ENCODE data around the gene MAP3K10.

MAP3K10 gene

DNA sequence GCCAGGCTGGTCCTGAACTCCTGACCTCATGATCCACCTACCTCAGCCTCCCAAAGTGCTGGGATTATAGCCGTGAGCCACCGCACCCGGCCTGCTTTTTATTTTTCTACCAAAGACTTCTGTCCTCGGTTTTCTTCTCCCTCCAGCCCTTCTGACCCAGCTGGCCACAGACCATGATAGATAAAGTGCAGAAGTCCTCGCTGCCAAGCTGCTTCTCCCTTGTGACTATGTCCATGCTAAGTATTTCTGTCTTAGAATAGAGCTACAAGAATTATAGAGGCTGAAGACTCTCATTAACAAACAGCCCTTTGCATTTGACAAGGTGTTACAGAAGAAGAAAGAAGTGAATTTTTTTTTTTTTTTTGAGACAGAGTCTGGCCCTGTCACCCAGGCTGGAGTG lies 15.4 kb upstream of the MAP3K10 start:
- DNase-seq: no peak

DNA sequence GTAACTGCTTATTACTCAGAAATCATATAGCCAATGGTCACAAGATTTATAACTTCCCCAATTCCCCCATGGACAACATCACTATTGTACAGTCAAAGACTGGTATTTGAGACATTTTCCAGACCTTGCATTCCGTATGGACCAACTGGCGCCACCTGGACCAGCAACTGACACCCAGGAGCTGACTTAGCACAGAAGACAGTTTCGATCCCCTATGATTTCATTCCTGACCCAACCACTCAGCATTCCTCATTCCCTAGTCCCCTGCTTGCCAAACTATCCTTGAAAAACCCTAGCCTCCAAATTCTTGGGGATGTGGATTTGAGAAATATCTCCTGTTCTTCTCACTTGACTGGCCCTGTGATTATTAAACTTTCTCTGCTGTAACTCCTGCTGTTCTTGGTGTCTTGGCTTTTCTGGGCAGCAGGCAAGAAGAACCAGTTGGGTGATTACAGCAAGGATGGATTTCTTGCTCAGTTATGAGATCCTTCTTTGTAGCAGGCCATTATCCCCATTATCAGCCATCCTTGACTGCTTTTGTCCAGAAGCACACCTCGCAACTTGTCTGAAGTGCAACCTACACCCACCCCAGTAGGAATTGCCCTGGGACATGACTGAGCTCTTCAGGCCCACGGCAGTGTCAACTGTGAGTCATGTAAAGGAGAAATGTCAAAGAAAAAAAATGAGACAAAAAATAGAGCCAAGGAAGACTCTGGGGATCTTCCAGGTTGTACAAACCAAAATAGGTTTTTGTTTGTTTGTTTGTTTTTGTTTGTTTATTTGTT lies 13.7 kb upstream of the MAP3K10 start:
- no peak for DNase-seq

DNA sequence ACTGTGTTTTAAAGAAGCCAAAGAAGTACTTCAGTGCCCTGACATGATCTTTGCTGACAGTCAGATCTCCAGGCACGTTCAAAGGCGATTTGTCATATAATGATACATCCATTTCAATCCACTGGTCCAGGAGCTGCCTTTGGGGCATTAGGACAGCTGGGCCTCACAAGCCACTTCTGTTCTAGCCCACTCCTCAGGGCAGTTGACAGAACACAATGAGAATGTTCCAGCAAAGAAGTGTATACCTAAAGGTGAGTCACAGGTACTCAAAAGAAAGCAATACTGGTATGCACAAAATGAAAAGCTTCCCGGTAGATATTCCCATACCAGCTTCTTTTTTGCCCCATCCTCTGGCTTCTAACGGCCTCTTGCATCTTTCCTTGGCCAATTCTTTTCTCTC lies 12.5 kb upstream of the MAP3K10 start:
- no peak for DNase-seq

- DNase-seq: no peak
These were observed 7.0 kb upstream of the MAP3K10 start for GRCh38 chr19:40184273-40184672.

DNA sequence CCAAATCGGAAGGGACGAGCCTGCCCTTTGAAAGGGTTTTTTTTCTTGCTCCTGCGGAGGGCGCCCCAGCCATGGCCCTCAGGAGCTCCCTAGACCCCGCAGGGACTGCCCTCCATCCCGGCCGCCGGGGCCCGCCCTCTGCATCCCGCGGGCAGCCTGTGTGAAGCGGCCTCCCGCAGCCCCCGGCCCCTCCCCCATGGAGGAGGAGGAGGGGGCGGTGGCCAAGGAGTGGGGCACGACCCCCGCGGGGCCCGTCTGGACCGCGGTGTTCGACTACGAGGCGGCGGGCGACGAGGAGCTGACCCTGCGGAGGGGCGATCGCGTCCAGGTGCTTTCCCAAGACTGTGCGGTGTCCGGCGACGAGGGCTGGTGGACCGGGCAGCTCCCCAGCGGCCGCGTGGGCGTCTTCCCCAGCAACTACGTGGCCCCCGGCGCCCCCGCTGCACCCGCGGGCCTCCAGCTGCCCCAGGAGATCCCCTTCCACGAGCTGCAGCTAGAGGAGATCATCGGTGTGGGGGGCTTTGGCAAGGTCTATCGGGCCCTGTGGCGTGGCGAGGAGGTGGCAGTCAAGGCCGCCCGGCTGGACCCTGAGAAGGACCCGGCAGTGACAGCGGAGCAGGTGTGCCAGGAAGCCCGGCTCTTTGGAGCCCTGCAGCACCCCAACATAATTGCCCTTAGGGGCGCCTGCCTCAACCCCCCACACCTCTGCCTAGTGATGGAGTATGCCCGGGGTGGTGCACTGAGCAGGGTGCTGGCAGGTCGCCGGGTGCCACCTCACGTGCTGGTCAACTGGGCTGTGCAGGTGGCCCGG lies 815 bp downstream of the MAP3K10 start:
- DNase-seq: no peak

GRCh38 chr19:40192758-40193586 lies 1.7 kb downstream of the MAP3K10 start:
- DNase-seq: no peak

- DNase-seq: no peak
These were observed 2.3 kb downstream of the MAP3K10 start for GRCh38 chr19:40193587-40193849.

DNA sequence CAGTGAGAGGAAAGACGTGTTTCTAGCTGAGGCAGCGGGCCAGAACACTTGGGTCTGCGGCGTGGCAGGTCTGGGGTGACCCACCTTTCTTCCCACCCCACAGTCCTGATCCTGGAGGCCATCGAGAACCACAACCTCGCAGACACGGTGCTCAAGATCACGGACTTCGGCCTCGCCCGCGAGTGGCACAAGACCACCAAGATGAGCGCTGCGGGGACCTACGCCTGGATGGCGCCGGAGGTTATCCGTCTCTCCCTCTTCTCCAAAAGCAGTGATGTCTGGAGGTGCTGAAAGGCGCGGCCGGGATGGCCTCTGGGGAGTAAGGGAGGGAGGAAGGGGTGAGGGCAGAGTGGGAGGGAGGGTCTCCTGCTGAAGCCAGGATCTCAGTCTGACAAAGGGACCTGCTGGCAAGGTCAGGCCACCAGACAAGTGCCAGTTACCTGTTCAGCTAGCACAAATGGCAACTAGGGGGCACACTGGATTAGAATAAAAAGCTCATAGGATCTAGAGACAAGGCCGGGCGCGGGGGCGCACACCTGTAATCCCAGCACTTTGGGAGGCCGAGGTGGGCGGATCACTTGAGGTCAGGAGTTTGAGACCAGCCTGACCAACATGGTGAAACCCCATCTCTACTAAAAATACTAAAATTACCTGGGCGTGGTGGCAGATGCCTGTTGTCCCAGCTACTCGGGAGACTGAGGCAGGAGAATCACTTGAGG lies 7.2 kb downstream of the MAP3K10 start:
- DNase-seq: no peak

DNA sequence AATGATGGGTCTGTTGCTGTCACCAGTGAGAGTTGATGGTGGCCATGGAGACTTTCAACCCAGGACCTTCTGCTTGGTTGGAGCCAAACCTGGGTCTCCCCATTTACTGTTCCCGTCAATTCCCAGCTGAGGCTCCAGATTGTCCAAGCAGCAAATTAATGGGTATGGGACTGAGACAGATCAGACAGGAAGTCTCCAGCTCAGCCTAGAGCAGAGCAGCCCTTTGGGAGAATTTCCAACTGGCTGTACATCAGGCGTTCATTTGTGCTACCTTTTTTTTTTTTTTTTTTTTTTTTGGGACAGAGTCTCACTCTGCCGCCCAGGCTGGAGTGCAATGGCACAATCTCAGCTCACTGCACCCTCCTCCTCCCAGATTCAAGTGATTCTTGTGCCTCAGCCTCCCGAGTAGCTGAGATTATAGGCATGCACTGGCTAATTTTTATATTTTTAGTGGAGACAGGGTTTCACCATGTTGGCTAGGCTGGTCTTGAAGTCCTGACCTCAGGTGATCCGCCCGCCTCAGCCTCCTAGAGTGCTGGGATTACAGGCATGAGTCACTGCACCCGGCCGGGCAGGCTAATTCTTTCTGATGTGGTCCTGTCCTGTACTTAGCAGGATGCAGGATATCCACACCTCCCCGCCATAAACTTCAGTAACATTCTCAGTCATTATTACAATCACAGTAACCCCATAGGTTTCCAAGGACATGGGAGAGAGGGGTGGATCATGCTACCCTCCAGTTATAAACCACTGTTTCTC lies 9.3 kb downstream of the MAP3K10 start:
- no peak for DNase-seq

DNA sequence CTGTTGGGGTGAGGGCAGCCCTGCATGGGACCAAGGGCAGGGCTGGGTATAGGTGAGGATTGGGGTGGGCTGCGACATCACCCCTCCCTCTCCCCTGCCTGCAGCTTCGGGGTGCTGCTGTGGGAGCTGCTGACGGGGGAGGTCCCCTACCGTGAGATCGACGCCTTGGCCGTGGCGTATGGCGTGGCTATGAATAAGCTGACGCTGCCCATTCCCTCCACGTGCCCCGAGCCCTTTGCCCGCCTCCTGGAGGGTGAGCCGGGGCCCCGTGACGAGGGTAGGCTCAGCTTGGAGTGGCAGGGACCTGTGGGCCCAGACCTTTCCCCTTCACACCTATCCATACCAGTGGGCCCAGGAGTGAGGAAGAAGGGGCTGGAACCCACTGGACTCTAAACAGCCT lies 13.2 kb downstream of the MAP3K10 start:
- no peak for DNase-seq

GRCh38 chr19:40205760-40206159 lies 14.5 kb downstream of the MAP3K10 start:
- no peak for DNase-seq

DNA sequence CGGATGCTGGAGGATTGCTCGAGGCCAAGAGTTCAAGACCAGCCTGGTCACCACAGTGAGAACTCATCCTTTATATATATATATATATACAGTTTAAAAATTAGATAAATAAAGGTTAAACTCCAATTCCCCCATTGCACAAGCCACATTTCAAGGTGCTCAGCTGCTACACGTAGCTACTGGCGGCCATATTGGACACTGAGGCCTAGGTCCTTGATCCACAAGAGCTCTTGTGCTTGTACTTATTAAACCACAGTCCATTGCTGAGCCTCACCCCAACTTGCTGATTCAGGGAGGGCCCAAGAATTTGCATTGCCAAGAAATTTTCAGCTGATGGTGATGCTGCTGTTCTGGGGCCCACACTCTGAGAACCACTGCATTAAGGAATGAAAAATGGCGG lies 17.4 kb downstream of the MAP3K10 start:
- DNase-seq: no peak

DNA sequence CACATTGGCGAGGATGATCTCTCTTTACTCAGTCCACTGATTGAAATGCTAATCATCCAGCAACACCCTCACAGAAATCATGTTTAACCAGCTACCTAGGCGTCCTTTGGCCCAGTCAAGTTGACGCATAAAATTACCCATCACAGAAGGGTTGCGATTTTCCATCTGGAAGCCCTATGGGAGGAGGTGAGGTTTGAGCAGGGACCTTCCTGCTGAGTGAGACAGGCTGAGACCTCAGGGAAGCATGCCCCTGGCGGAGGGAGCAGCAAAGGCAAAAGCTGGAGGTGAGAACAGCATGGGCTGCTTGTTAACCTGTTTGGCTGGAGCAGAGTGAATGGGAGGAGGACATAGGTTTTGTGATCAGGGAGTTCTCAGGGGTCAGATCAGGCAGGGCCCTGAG lies 19.7 kb downstream of the MAP3K10 start:
- DNase-seq: no peak

DNA sequence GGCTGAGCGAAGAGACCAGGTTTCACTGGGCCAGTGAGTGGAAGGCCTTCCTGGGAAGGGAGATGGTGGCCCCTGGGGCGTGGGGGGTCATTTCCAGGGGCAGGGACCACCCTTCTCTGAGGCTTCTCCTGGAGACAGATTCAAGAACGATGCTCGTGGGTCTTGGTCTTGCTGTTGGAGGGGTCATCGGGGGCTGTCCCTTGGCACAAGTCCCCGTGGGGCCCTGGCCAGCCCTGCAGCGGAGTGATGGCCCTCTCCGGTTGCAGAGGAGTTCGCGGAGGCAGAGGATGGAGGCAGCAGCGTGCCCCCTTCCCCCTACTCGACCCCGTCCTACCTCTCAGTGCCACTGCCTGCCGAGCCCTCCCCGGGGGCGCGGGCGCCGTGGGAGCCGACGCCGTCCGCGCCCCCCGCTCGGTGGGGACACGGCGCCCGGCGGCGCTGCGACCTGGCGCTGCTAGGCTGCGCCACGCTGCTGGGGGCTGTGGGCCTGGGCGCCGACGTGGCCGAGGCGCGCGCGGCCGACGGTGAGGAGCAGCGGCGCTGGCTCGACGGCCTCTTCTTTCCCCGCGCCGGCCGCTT lies 22.1 kb downstream of the MAP3K10 start:
- DNase-seq: no peak

DNA sequence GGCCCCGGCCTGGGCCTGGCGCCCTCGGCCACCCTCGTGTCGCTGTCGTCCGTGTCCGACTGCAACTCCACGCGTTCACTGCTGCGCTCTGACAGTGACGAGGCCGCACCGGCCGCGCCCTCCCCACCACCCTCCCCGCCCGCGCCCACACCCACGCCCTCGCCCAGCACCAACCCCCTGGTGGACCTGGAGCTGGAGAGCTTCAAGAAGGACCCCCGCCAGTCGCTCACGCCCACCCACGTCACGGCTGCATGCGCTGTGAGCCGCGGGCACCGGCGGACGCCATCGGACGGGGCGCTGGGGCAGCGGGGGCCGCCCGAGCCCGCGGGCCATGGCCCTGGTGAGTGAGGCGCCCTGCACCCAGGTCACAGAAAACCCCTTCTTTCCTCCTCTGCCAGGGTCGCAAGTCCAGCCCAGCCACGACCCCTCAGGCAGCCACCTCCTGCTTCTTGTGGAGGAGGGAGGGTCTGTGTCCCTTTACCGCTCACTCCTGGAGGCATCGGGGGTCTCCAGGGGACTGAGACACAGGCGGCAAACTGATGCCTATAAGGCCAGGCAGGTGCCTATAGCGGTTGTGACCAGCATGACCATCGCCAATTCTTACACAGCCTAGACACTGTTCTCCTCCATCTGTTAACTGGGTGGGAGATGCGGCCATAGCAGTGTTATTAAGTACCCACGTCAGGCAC lies 22.8 kb downstream of the MAP3K10 start:
- DNase-seq: no peak

DNA sequence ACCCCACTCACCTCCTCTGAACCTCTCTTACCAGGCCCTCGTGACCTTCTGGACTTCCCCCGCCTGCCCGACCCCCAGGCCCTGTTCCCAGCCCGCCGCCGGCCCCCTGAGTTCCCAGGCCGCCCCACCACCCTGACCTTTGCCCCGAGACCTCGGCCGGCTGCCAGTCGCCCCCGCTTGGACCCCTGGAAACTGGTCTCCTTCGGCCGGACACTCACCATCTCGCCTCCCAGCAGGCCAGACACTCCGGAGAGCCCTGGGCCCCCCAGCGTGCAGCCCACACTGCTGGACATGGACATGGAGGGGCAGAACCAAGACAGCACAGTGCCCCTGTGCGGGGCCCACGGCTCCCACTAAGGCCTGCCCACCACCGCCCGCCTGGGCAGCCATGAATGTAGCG lies 23.7 kb downstream of the MAP3K10 start:
- DNase-seq: no peak

- peak; percentile 18 for DNase-seq
These were observed 25.0 kb downstream of the MAP3K10 start for GRCh38 chr19:40216013-40216776.

GRCh38 chr19:40216777-40217026 lies 25.5 kb downstream of the MAP3K10 start:
- DNase-seq: no peak

DNA sequence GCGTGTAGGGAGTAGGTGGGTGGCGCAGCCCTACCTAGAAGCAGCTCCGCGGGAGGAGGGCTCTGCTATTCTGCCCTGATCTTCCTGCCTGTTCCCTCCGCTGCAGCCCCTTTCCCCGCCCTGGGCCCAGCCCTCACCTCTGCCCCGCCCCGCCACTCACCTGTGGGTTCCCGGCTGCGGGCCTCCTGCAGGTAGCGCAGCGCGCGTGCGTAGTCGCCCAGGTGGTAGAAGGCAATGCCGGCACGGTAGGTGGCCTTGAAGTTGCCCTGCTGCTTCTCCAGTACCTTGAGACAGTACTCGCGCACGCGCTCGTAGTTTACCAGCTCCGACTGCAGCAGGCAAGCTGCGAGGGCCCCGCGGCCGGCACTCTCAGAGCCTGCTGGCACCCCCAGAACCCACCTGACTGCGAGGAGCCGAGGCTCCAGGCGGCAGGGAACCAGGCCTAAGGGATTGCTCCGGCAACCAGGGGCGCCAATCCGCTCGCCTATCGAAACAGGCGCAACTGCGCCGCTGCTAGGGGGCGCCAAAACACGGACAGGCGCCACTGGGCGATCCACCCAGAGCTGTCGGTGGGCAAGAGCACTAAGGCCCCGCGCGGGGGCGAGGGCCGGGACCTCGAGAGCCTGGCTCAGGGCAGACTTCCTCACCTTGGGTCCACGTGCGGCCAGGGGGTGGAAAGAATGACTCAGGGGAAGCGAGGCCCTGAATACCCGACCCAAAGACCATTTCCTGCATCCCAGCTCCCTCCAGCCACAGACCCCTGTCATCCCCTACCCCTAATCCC lies 26.0 kb downstream of the MAP3K10 start:
- peak; percentile 85 for DNase-seq
